HG03175 (cell line): ENCODE data around the gene IFNK.

Experiments used
- ATAC-seq: cut with Tn5 transposase; IDR thresholded peaks from one replicate; pipeline ENCODE4 v1.9.1; 2021; ENCODE audit warnings: mild to moderate bottlenecking, moderate library complexity; ENCODE audit not compliant: unreplicated experiment

Gene IFNK

GRCh38 chr9:27572061-27572460 is 48.0 kb downstream of the IFNK start:
- ATAC-seq, result no peak

GRCh38 chr9:27572566-27572917 is 48.5 kb downstream of the IFNK start:
- peak; percentile 34 for ATAC-seq

- peak; percentile 65 for ATAC-seq
These were observed 49.0 kb downstream of the IFNK start, which contains the start of gene C9orf72 for GRCh38 chr9:27572918-27573633. TSS of gene C9orf72 (minus strand) at chr9:27573481. CDS start at chr9:27567120, 6,361 bp downstream.

- peak; percentile 90 for ATAC-seq
These were observed 49.8 kb downstream of the IFNK start for GRCh38 chr9:27573634-27574590.
